ENCODE results near the gene URI1.
"Not testable (repeated sequence)": the region's sequence is repeated elsewhere in the genome, so short reads cannot be mapped to it uniquely, and the experiment has no call there.

Gene URI1

GRCh38 chr19:30028118-30028991 lies 86.3 kb downstream of the URI1 start:
- DNase-seq = no peak

DNA sequence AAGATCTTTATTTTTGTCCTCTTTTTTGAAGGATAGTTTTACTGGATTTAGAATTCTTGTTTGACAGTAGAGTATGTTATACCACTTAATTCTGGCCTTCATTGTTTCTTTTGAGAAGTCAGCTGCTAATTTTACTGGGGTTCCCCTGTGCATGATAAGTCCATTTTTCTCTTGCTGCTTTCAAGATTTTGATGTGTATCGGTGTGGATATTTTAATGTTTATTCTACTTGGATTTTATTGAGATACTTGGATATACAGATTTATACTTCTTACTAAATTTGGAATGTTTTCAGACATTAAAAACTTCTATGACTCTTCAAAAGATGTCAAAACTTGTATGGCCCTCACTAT lies 86.9 kb downstream of the URI1 start:
- no peak for DNase-seq

DNA sequence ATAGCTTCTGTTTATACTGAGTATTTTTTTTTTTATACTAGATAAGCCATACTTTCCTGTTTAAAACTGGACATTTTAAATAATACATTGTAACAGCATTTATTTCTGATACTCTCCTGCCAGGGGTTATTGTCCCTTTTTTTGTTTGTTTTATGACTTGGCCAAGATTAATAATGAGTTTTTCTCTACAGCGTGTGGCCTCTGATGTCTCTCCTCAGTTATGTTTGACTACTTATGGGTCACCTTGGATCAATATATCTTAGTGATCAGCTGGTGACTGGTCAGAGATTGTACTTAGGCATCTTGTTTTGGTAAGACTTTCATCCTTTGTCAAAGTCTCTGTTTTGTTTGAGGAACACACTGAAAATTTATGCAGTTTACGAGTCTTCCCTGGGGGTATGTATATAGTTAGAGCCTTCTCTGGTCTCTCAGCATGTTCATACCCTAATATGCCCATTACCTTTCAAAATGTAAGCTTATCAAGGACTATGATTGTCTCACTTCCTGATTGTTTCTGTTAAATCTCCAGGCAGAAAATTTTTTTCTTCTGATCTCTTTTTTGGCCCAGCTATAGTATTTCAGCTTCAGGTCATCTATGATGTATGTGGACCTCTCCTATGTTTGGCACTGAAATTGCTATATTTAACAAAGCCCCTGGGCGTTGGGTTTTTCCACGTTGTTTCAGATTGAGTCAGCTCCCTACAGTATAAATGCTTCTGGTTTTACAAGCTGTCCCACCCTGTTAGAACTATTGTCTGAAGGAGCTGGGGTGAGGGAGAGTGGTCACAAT lies 87.9 kb downstream of the URI1 start:
- DNase-seq = no peak

DNA sequence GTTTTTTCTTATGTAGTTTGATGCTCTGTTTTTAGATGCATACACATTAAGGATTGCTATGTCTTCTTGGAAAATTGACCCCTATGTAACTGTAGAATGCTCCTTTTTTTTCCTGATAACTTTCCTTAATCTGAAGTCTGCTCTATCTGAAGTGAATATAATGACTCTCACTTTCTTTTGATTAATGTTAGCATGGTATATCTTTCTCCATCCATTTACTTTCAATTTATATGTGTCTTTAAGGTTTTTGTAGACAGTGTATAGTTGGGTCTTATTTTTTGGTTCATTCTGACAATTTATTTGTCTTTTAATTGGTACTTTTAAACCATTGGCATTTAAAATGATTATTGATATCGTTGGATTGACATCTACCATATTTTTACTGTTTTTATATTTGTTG lies 92.3 kb downstream of the URI1 start:
- DNase-seq = no peak

- DNase-seq = no peak
Measured at GRCh38 chr19:30036154-30037129, 94.4 kb downstream of the URI1 start.

GRCh38 chr19:30037835-30038234 lies 95.8 kb downstream of the URI1 start:
- DNase-seq = no peak

- DNase-seq = not testable (repeated sequence)
Measured at GRCh38 chr19:30041931-30042330, 99.9 kb downstream of the URI1 start.

DNA sequence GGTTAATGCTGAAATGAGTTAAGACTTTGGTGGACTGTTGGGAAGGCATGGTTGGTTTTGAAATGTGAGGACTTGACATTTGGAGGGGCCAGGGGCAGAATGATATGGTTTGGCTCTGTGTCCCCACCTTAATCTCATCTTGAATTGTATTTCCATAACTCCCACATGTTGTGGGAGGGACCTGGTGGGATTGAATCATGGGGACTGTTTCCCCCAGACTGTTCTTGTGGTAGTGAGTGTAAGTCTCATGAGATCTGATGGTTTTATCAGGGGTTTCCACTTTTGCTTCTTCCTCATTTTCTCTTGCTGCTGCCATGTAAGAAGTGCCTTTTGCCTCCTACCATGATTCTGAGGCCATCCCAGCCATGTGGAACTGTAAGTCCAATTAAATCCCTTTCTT lies 101.0 kb downstream of the URI1 start:
- not testable (repeated sequence) for DNase-seq

- DNase-seq = no peak
Measured at GRCh38 chr19:30044273-30045248, 102.5 kb downstream of the URI1 start.

GRCh38 chr19:30046522-30046921 lies 104.5 kb downstream of the URI1 start:
- no peak for DNase-seq

GRCh38 chr19:30047432-30047831 lies 105.4 kb downstream of the URI1 start:
- DNase-seq = no peak

- no peak for DNase-seq
Measured at GRCh38 chr19:30049226-30049625, 107.2 kb downstream of the URI1 start.

DNA sequence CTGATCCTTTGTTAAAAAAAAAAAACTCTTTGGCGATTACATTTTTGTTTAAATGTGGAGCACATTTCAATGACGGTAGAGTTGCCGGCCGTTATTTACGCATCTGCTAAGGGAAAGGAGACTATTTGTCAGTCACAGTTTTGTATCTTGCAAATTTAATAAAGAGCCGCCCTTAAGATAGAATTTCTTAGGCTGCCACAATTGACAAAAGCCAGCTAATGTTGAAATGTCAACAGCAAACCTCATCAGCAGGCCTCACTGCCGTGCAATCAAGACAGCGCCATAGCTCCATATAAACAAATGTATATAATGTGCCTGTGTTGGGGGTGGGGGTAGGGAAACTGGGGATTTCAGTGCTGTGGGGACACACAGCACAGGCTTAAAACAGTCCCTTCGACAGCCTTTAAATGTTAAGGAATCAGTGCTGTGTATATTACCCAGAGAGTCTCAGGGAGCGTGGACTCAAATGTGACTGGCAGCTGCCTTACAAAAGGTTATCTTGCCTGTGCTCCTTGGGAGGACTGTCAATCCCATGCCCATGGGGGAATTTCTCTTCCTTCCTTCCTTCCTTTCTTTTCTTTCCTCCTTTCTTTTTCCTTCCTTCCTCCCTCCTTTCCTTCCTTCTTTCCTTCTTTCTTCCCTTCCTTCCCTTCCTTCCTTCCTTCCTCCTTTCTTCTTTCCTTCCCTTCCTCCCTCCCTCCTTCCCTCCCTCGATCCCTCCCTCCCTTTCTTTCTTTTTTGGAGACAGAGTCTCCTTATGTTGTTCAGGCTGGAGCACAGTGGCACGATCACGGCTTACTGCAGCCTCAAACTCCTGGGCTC lies 108.0 kb downstream of the URI1 start:
- no peak for DNase-seq

GRCh38 chr19:30052122-30053075 lies 110.4 kb downstream of the URI1 start:
- no peak for DNase-seq

- DNase-seq = no peak
Measured at GRCh38 chr19:30053558-30053957, 111.5 kb downstream of the URI1 start.

DNA sequence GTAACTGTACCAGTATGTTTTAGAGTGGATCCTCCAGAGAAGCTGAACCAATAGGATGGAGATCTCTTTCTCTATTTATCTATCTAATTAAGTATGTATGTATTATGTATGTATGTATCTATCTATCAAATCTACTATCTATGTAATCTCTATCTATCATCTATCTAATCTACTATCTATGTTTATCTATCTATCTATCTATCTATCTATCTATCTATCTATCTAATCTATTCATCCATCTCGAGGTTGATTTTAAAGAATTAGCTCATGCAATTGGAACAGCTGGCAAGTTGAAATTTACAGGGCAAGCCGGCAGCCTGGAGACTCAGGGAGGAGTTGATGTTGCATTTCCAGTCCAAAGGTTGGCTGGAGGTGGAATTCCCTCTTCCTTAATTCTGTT lies 112.2 kb downstream of the URI1 start:
- DNase-seq = no peak

- DNase-seq = no peak
Measured at GRCh38 chr19:30056580-30056979, 114.5 kb downstream of the URI1 start.

GRCh38 chr19:30059741-30060457 lies 117.9 kb downstream of the URI1 start:
- DNase-seq = no peak

Data from activated effector memory CD4-positive, alpha-beta T cell treated with anti-CD3 and anti-CD28 coated beads, Interleukin-2, amount 50 U/mL, for 16 hours (primary cell).